HG03066 (cell line): ENCODE results near the gene ZBTB45.
"Not testable (repeated sequence)": the region's sequence is repeated elsewhere in the genome, so short reads cannot be mapped to it uniquely, and the experiment has no call there.

Experiments
- ATAC-seq: cut with Tn5 transposase; IDR thresholded peaks from one replicate; pipeline ENCODE4 v1.9.1; 2021; ENCODE audit warnings: low read depth; ENCODE audit not compliant: unreplicated experiment

ZBTB45 gene

GRCh38 chr19:58542641-58543372, 23.2 kb upstream of the ZBTB45 start:
- ATAC-seq = not testable (repeated sequence)

- ATAC-seq = not testable (repeated sequence)
These were observed 19.6 kb upstream of the ZBTB45 start for GRCh38 chr19:58539169-58539559.

DNA sequence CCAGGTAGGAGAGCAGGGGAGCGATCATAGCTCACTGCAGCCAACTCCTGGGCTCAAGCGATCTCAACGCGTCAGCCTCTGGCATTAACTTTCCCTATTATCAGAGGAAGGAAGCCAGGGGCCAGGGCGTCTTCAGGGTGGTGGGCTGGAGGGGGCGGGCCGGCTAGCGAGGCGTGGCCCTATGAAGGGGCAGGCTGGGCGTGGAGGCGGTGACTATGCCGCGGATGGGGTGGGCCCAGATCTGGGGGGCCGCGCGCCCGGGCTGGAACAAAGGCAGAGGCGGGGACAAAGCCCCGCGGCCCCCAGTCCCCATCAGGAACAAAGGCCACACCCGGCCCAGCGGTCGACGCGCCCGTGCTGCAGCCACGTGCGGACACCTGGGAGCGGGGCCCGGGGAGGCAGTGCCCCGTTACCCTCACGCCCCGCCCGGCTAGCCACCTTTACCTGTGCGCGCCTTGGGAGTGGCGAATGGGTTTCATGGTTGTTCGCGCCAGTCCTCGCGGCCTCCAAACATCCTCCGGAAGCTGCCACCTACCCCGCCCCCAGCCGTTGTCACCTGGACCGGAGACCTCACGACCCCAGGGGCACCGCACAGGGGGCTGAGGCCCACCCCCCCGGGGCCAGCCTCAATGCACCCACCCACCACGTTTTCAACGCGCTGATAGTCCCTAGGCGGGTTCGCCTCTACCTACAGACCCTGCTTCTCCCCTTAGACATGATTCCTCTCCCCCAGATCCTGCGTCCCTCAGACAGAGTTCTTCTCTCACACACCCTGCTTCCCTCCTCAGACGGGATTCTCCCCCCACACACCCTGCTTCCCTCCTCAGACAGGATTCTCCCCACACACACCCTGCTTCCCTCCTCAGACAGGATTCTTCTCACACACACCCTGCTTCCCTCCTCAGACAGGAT, 18.9 kb upstream of the ZBTB45 start:
- ATAC-seq = no peak

GRCh38 chr19:58536852-58537798, 17.5 kb upstream of the ZBTB45 start:
- no peak for ATAC-seq

DNA sequence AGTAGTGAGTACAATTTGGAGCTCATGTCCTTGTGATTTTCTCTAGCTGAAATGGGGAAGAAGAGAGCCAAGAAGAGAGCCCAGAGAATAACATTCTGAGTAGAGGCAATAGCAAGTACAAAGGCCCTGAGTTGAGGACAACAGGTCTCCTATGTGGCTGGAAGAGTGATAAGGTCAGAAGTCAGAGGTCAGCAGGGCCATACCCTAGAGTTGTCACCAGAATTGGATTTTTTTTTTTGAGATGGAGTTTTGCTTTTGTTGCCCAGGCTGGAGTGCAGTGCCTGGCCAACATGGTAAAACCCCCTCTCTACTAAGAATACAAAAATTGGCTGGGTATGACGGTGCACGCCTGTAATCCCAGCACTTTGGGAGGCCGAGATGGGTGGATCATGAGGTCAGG, 16.2 kb upstream of the ZBTB45 start:
- ATAC-seq = no peak

GRCh38 chr19:58531034-58531840, 11.6 kb upstream of the ZBTB45 start:
- ATAC-seq = no peak

GRCh38 chr19:58529405-58529804, 9.8 kb upstream of the ZBTB45 start:
- no peak for ATAC-seq

DNA sequence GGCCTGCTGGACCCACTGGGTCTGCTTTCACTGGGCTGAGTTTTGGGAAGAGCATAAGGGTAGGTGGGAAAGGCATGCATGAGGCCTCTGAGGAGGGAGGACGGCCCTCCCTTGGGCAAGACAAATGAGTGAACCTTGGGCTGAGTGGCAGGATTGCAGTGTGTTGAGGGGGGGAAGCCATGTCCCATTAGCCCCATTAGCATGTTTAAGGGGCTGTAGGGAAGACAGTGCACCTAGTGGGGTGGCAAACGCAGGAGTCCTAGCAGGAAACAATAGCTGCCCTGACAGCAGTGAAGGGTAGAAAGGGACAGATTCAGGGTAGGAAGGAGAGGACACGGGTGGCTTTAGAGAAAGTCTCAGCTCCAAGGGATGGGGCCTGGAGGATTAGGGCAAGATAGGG, 3.1 kb upstream of the ZBTB45 start:
- no peak for ATAC-seq

- no peak for ATAC-seq
These were observed 2.0 kb upstream of the ZBTB45 start for GRCh38 chr19:58521651-58522050.

DNA sequence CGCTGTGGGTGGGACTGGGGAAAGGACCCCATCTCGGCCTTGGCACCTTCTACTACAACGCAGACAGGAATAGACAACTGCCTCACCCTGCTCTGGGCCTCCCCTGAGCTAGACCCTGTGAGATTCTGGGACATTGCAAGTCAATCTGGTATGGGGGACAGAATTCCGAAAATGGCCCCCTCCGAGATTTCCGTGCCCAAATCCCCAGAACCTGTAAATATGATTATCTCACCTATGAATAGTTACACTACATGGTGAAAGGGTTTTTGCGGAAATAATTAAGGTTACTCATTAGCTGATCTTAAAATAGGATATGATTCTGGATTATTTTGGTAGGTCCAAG, 618 bp upstream of the ZBTB45 start:
- ATAC-seq = no peak

DNA sequence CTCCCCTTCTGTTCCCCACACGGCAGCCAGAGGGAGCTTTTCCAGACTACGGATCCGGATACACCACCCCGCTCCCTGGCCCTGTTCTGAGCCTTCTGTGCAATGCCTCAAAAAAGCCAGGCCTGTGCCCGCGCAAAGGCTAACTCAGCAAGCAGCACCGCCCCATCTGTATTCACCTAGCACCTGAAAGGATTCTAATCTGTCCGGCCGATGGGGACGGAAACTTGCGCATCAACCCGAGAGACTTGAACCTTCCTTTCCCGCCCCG, 589 bp downstream of the ZBTB45 start:
- no peak for ATAC-seq

DNA sequence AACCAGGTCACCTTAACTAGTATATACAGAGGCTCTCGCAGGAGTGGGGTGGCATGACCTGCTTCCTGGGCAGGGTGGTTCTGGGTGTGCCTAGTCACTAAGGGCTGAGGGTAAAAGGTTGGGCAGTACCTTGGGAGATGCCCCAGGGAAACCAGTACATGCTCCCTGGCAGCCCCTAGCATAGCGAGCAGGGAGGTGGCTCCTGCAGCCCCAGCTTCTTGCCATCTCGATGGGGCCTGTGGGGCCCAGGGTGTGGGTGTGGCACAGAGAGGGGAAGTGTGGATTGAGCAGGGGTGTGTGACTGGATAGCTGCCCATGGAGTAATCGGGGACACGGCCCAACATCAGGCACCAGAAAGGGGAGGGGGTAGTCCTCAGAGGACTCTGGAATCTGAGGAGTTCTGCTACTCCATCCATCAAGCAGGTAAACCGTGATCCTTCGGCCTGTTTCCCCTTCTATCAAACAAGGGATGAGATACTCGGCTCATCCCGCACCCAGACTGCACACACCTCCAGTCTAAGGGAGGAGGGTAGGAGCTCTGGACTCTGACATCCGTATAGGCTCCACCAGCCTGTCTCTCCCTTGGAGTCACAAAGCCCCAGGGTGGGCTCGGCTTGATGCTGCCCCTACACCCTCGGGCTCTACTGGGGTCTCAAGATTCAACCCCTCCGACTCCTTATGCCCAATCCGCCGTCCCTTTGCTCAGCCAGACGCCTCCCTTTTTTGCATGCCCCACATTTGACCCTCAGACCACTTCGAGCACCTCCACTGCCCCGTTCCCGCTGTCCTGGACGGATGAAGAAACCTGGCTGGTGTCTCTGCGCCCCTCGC, 1.1 kb downstream of the ZBTB45 start:
- ATAC-seq = no peak

GRCh38 chr19:58516964-58517833, 2.4 kb downstream of the ZBTB45 start:
- no peak for ATAC-seq

DNA sequence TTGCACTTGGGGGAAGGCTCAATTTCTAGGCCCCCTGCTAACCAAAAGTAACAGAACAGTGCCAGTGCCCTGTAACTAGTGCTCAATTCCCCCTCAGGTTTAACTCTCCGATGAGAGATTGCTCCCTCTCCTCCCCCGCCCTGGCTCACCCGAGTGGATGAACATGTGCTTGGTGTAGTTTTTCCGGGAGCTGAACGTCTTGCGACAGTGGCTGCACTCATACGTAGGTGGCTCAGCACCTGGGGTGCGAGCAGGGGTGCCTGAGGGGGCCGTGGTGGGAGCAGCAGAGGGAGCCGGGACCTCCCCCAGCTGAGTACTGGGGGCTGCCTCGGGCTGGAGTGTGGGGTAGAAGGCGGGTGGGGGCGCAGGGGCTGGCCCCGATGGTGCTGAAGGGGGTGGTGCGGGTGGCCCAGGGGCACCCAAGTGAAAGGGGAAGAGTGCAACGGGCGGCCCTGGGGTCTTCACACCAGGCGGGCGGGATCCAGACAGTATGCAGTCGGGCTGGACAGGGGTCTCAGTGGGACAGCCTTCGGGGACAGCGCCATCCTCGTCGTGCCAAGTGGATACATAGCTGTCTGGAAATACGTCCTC, 3.3 kb downstream of the ZBTB45 start:
- ATAC-seq = no peak

DNA sequence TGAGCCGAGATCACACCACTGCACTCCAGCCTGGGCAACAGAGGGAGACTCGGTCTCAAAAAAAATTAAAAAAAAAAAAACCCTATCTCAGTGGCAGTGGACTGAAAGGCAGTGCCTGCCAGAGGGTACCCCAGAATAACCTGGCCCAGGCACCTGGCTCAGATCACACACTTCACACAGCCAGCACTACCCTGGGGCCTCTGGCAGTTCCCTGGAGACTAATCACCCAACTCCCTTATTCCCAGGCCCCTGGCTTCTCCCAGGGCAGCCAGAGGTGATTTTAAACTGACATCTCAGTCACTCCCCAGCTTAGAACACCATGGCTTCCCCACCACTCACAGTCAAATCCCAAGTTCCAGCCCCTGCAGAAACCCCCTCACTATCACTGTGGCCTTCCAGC, 4.4 kb downstream of the ZBTB45 start:
- no peak for ATAC-seq

DNA sequence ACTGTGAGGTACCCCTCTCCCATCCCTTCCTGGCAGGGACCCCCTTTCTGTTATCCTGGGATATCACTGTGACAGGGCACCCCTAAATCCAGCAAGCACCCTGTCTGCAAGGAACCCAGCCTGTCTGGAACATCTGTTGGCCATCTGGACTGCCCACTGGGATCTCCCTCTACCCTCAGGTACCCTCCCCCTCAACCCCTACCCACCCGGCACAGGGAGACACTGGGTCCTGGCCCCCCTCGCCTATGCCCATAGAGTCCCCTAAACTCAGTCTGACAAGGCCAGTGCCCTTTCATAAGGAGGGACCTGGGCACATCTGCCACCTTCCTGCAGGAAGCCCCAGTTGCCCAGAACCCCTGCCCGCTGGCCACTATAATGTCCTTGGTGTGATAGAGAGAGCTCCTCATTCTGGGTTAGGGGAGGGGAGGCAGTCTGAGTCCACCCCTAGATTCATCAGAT, 5.0 kb downstream of the ZBTB45 start:
- no peak for ATAC-seq

DNA sequence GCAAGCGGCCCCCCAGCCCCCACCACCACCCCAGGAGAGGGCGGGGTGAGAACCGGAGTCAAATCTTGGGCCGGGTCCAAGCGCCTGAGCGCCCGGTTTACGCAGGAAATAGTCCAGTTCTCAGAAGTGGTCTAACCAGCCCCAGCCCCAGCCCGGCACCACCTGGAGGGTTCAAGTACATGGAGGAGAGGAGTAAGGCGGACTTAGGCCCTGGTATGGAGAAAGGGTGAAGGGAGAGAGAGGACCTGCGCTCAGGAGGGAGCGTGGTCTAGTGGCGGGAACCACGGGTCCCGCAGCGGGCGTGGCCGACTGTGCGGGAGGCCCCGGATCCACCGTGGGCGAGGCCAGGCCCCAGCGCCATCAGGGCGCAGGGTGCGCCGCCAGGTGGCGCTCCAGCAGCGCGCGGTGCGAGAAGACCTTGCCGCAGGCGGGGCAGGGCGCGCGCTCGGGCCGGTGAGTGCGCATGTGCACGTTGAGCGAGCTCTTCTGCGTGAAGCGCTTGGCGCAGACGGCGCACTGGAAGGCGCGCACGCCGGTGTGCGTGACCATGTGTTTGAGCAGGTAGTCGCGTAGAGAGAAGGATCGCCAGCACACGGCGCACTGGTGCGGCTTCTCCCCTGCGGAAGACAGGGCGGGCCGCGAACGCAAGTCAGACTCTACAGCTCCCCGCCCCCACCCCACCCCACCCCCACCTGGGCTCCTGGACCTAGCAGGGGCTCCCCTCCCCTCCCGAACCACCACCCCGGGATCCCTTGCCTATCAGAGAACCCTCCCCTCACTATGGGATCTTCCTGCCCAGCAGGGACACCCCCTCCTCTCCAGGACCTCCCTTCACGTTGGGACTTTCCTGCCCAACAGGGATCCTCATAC, 5.7 kb downstream of the ZBTB45 start:
- ATAC-seq = peak; percentile 82
